NB4 (cell line): ENCODE data around the gene C14orf132.

Experiments
- DNase-seq: peaks from one replicate; pipeline ENCODE4 v3.0.0; 2010; ENCODE audit warnings: low read depth
- H3K4me3 ChIP-seq: one replicate; pipeline ENCODE4 v1.5.1; 2011; ENCODE audit warnings: mild to moderate bottlenecking, low read depth, low read length, moderate library complexity
- MYC ChIP-seq: IDR thresholded peaks from 2 replicates; pipeline ENCODE4 v1.6.1; 2011; ENCODE audit warnings: low read depth, low read length
- POLR2A ChIP-seq: IDR thresholded peaks from 2 replicates; pipeline ENCODE4 v1.6.1; 2011; ENCODE audit warnings: mild to moderate bottlenecking; ENCODE audit not compliant: insufficient read length; ENCODE audit errors: extremely low read depth
- TF ChIP-seq, protein P1 (sequence below): IDR thresholded peaks from one replicate; pipeline ENCODE4 v1.5.1; 2012; ENCODE audit warnings: low read depth, low read length
- TF ChIP-seq, protein P2 (sequence below): IDR thresholded peaks from 2 replicates; pipeline ENCODE4 v1.6.1; 2011; ENCODE audit warnings: low read depth, low read length

Gene C14orf132

DNA sequence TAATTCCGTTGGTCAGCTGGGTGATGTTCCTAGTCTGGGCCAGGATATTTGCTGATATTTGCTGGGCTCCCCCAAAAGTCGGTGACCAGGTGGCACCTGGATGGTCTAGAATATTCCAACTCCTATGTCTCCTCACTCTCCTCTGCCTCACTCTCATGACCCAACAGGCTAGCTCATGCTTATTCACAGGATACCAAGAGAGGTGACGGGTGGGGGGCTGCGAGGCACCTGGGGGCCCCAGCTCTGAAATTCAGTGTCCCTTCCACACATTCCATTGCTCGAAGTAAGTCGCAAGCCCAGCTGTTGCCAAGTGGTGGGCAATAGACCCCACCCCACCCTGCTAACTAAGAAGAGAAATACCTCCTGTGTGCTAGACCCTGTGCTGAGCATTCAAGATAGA, 67.7 kb downstream of the C14orf132 start:
- DNase-seq: no peak
- no peak overlapping the region for H3K4me3 ChIP-seq
- TF ChIP-seq POLR2A: no peak
- TF ChIP-seq, protein P1, sequence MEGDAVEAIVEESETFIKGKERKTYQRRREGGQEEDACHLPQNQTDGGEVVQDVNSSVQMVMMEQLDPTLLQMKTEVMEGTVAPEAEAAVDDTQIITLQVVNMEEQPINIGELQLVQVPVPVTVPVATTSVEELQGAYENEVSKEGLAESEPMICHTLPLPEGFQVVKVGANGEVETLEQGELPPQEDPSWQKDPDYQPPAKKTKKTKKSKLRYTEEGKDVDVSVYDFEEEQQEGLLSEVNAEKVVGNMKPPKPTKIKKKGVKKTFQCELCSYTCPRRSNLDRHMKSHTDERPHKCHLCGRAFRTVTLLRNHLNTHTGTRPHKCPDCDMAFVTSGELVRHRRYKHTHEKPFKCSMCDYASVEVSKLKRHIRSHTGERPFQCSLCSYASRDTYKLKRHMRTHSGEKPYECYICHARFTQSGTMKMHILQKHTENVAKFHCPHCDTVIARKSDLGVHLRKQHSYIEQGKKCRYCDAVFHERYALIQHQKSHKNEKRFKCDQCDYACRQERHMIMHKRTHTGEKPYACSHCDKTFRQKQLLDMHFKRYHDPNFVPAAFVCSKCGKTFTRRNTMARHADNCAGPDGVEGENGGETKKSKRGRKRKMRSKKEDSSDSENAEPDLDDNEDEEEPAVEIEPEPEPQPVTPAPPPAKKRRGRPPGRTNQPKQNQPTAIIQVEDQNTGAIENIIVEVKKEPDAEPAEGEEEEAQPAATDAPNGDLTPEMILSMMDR: no peak
- TF ChIP-seq, protein P2, sequence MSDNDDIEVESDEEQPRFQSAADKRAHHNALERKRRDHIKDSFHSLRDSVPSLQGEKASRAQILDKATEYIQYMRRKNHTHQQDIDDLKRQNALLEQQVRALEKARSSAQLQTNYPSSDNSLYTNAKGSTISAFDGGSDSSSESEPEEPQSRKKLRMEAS: no peak
- TF ChIP-seq MYC: no peak

DNA sequence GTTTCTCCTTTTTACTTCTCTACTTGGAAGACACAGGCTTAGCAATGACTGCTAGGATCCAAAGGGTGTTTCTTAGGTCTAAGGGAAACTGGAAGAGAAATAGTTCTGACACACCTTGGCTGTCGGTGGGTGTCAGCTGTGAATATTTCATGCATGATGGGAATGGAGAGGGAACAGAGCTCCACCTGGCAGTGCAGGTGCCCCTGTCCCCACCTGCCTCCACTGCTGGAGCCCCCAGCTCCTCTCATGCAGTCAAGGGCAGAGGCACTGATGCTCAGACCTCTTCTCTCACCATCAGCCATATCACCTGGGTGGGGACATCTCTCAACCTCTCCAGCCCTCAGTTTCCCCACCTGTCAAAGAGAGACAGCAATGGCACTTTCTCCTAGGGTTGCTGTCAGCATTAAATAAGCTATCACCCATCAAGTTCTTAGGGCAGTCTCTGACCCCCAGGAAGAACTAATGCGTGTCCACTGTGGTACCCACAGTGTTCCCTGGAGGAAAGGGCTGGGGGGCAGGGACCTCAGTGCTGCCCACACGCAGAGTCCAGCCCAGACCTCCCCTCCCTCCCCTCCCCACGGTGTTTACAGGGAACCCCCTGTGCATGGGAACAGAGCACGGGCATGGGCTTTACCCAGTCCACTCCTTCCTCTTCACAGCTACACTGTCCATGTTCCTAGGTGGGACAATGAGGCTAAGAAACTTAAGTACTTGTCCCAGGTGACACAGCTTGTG, 69.1 kb downstream of the C14orf132 start:
- DNase-seq: no peak
- TF ChIP-seq POLR2A (no peak), MYC (no peak)
- TF ChIP-seq, protein P1: no peak
- TF ChIP-seq, protein P2: no peak
- H3K4me3 ChIP-seq: no peak overlapping the region

DNA sequence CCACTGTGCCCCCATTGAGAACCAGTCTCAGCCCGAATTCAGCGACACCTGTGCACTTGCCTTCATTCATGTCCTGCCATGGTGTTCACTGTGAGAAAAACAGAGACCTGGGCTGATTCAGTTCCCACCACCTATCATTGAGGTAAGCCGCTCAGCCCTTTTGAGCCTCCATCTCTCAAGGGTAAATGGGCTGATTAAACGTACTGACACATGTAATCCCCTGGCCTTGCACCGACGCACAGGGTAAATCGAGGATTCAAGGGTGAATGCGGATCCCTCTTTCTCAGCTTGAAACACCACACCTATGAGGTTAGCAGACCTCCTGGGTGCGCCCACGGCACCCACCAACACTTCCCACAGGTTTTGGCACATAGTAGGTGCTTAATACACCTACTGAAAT, 69.7 kb downstream of the C14orf132 start:
- no peak overlapping the region for H3K4me3 ChIP-seq
- DNase-seq: no peak
- TF ChIP-seq, protein P2: no peak
- no peak for TF ChIP-seq POLR2A
- TF ChIP-seq, protein P1: no peak
- TF ChIP-seq MYC: no peak

DNA sequence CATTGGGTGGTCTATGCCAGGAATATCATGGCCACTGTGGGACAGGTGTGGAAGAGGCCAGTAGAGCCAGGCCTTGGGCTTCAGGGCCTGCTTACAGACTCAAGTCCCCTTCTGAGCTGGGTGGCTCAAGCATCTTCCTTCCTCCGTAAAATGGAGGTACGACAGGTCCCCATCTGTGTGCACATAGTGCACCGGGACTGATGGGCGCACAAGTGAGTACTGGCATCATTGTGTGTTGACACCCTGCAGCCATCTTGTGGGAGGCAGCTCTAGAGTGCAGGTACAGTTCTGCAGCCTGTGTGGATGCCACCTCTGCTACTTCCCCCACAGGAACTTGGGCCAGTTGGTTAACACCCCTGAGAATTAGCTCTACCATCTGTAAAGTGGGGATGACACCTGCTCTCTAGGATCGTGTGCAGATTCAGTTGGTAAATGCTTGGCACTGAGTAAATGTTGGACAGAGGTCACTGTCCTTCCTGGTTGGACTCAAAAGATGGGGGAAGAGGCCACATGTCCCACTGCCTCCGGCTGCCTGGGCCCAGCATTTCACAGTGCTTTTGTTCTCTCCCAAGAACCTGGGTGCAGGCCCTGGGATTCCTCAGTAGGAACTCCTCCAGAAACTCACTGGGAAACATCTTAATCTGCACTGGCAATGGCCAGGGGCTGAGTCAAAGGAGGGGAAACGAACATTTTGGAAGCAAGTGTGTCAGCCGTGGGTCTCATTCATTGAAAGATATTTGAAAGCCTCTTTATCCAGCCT, 70.6 kb downstream of the C14orf132 start:
- H3K4me3 ChIP-seq: no peak overlapping the region
- DNase-seq: no peak
- TF ChIP-seq POLR2A: no peak
- TF ChIP-seq, protein P1: no peak
- TF ChIP-seq MYC: no peak
- TF ChIP-seq, protein P2: no peak

DNA sequence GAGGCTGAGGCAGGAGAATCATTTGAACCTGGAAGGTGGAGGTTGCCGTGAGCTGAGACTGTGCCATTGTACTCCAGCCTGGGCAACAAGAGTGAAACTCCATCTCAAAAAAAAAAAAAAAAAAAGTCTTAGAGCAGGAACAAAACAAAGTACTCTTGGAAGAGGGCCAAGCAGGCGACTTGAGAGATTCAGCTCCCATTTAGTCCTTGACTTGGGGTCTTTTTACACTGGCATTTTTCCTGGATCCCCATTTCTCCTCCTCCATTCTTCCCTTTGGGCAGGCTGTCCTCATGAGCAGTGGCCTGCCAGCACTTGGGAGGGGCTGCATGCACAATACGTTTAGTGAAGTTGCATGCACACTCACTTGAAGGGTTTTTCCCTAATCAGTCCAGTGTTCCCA, 72.9 kb downstream of the C14orf132 start:
- TF ChIP-seq, protein P2: no peak
- no peak for TF ChIP-seq POLR2A
- TF ChIP-seq MYC: no peak
- TF ChIP-seq, protein P1: no peak
- no peak for DNase-seq
- no peak overlapping the region for H3K4me3 ChIP-seq
